ENCODE measurements around the gene HOXA5.

HOXA5 gene

DNA sequence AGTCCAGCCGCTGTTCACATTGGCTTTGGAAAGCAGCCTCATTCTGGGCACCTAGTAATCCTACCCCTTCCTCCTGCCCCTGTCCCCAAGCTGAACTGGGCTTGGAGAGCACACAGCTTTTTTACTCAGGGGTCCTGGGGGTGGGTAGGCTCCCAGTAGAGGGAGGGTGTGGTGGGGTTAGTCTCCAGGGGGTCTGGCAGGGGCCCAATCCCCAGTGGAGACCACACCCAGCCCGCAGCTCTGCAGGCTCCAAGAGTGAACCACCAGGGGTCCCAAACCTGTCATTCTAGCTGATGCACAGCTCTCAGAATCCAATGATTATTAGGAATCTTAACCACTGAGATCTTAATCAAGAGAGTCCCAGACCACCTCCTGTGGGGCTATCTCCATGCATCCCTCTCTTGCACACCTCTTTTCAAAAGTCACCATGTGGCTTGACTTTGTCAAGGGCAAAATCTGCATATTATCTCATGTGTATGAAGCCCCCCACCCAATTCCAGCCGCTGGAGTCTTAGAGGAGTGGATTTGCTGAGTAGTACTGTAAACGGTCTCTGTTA is 38.9 kb upstream of the HOXA5 start:
- no peak for DNase-seq (ENCODE audit: low read depth)

DNA sequence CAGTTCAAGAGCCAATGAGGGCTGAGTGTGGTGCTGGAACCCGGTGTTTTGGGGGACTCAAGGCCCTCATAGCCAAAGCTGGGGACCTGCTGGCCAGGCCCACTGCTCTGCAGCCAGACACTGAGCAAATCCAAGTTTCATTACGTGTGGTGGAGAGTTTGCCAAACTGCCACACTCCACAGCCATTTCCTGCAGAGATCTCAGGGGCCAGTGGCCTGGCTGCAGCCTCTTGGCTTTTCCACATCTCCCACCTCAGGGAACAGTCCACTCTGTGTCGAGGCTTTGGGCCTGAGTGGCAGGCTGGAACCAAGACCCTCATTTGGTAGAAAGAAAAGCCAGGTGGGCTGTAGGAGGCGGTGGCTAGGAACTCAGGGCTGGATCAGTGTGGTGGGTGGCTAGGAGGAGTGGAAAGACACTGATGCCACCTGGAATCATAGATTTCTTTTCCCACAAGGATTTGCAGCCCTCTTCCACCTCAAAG is 38.4 kb upstream of the HOXA5 start:
- DNase-seq (ENCODE audit: low read depth) = no peak

DNA sequence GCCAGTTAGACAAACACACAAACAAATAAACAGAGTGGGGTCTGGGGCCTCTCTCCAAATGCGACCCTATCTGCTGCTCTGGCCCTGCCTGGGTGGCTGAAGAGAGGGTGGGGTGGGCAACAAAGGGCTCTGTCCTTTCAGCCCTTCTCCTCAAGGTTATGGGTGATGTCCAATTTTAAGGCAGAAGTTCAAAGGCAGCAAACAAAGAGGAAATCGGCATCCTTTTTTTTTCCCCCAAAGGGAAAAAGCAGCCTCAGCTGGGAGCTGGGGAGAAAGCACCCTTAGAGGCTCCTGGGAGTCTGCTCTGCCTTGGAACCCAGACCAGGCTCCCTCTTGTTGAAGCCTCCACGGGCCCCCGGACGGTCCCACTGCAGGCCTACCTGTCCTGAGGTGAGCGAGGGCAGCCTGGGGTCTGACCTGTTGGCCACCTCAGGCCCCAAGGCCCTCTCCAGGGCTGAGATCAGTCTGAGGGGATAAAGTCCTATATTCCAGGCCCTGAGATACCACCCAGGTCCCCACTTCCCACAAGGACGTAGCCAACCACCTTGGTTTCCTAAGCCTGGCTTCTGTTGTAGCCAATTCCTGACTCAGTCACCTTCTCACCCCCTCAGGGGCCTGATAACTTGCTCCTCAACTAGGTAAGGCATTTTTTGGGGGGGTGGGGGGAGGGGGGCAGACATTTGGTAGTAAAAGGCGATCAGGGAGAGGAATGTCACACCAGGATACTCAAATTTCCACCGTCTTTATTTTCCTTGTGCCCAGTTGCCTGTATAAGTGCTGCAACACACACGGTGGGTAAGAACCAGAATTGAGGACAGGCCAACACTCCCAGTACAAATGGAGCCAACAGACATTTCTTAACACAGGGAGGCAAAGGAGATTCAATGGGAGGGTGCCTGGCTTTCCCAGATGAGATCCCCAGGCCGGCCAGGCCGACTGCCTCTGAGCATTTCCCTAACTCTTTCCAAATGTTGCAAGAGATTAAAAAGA is 37.2 kb upstream of the HOXA5 start:
- DNase-seq (ENCODE audit: low read depth) = no peak

DNA sequence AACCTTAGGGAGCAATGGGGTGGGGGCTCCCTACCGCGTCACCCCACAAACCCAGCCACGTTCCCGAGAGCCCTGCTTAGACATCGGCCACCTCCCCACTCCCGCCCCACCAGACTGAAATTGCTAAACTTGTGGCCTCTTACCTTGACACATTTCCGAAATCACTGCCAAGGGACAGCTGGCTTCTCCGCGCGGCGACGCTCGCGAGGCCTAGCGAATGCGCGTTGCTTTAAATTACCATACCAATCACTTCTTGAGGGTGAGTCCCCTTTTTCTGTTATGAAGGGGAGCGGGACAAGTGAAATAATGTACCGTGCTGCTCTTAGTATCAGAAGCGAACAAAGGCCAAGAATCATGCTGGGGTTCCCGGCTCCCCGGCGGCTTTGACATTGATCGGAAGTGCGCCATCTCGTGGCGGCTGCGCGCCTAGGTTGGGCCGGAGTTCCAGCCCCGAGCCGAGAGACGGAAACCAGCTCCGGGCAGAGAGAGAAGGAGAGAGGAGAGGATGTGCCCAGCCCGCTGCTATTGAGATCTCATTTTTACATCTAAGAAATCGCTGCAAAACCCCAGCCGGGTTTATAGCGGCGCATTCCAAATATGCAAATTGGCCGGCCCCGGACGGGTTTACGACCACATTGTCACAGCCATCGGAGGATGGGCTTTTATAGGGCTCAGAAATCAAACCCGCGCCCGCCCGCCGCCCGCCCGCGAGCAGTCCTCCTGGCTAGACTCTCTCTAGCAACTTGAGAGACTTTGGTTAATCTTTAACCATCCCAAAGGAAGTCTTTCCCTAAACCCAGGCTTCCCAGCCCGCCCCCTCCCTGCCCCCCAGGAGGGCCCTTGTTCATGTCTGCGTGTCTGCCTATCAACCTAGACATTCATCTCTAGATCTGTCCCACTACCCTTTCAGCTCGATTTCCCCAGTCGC is 36.3 kb upstream of the HOXA5 start:
- peak; percentile 32 for DNase-seq (ENCODE audit: low read depth)

DNA sequence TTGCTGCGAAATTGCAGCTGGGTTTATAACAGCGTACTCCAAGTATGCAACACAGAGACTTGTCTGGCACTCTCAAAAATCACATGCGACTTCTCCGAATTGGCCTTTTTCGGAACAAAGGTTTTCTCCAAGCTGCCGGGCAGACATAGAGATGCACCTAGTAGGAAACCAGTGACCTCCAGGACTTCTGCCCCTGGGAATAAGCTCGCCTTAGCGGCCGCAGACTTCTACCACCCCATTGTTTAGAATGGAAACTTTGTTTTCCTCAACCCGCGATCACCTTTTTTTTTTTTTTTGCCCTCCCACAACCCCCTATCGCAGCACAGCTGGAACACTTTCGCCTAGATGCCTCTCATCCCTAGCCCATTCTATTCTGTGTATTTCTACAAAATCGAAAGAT is 35.5 kb upstream of the HOXA5 start:
- no peak for DNase-seq (ENCODE audit: low read depth)

DNA sequence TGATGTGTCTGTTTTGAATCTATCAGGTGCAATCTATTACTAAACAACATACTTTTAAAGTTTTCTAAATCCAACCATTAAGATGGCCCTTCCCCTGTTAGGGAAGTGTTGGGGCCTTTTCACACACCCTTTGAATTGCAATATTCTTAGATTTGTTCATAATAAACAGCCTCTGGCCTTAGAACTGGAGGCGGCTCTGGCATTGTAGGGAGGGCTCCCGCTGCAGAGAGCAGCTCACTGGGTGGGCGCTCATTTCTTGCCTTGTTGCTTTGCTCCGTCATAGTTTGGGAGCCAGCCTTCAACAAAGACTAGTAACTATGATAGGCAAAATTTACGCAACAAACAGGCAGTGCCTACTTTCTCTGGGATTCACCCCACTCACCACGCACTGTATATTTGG is 34.9 kb upstream of the HOXA5 start:
- DNase-seq (ENCODE audit: low read depth) = no peak

DNA sequence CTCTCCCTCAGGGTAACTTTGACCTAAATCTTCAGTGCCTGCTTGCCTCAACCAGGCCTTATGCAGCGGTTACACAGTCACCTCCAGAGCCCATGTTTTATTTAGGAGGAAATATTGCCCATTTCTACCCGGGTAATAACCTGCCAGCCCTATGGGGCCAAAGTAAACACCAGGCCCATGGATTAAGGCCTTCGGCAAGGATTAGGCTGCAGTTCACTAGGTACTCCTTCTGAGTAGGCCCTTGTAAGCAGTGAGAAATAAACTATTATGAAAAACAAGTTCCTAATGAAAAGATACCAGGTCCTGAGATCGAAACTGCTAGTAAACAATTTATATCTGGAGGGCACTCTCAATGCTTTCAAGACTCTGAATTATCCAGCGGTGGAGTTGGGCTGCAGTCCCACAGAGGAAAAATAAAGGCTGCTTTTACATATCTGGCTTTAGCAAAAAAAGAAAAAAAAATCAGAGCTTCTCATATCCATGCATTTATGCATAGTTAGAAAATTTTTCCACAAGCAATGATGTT is 34.4 kb upstream of the HOXA5 start:
- DNase-seq (ENCODE audit: low read depth) = no peak

DNA sequence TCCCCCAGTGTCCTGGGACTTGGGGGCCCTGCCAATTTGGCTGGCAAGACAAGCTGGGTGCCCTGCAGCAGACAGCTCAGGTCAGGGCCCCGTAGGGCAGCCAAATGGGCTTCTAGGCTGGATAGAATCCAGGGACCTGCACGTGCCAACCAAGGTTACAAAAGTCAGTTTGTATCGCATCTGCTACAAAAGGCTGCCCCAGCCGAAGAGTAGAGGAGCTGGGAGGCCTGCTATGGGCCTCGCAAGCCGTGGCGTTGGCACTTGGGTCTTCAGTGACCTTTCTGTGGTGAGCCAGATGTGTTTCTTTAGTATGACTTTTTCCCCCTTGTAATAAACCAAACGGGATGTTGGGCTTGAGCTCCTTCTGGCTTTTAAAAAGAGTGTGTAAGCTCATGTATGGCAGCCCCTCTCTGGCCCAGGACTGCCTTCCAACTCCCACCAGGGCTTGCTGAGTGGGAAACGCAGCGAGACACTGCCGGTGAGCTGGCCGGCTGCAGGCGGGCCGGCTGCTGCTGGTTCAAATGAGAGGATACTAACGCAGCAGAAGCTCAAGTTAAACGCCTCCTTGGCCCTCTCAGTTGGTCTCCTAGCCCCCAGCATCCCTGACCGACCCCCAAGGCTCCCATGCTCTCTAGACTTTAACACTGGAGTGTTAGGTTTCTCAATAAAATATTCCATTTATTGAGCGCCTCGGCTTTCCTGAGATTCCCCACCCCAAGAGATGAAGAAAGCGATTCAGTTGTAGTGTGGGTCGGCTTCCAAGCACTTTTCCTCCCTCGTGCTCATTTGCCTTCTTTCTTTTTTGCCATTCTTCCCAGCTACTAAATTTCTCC is 33.7 kb upstream of the HOXA5 start:
- no peak for DNase-seq (ENCODE audit: low read depth)

DNA sequence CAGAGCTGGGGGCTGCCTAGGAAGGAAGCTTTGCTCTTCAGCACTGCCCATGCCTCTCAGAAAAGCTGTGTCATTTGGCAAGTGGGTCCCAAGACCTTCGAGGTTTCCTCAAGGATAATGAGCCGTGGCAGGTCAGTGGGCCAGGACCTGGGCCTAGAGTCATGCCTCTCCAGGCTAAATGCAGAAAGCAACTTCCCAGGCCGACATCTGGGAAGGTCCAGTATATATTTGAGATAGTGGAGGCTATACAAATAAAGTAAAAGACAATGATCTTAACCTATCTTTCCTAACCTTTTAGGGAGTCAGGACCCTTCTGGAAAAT is 33.0 kb upstream of the HOXA5 start:
- DNase-seq (ENCODE audit: low read depth) = no peak

DNA sequence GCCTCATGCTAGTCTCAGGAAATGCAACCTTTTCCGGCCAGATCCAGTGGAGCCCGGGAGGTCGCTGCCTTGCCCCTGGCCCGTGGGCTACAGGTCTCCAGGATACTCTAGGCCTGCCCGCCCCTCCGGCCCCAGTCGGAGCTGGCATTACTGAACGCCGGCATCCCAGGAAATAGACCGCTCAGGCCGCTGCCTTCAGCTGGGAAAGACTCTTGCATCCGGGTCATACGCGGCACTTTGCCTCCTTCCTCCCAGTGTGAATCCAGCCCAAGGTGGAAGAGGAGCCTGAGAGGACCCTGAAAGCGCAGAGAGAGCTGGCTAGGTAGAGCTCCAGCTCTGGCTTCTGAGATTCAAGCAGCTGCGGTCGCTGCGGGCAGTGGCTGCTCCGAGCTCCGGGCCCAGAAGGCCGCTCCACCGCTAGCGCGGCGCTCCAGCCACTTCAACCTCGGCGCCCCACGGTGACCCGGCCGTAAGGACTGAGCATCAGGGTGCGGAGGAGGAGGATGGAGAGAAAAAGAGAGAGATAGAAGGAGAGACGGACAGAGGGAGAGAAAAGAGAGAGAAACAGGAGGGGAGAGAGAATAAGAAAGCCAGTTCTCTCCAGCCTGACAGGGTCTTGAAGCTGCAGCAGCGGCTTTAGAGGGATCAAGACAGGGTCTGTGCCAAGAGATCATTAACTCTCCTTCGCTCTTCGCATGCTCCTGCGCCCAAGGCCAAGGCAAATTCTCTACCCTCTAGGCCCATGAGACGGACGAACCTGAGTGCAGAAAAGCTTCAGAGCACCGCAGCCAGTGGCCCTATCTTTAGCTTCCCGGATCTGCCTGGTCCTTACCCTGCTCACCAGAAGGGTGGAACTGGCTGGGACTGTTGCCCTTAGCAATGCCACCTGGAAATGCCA is 32.4 kb upstream of the HOXA5 start:
- no peak for DNase-seq (ENCODE audit: low read depth)

DNA sequence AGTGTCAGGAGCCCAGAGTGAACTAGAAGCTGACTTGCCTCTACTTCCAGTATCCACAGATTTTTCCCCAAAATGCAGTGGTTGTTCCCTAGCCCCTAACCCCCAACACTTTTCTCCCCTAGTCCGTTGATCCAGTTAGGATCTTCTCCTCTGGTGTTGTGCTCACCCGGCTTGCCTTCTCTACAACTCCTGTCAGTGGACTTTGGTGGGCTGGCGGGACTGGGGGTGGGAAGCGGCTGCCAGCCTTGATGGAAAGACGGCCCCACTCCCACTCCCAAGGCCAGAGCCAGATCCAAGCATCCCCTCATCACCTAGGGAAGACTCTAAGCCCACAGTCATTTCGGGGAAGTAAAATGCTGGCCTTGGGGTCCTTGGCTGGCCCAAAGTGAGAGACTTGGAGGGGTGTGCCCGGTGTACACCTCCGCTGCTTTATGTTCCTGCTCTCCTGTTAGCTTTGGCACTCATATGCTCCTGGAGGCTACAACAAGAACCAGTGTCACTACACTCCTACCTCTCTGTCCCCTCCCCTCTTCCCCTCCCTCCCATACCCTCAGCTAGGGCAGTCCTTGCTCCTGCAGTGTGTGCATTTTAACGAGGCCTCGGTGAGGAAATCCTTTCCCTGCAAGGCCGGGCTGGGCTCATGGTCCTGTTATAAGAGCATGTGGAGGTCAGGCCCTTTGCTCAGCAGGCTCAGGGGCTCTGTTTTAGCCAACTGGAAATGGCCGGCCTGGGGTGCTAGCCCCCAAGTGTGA is 31.6 kb upstream of the HOXA5 start:
- DNase-seq (ENCODE audit: low read depth) = no peak

DNA sequence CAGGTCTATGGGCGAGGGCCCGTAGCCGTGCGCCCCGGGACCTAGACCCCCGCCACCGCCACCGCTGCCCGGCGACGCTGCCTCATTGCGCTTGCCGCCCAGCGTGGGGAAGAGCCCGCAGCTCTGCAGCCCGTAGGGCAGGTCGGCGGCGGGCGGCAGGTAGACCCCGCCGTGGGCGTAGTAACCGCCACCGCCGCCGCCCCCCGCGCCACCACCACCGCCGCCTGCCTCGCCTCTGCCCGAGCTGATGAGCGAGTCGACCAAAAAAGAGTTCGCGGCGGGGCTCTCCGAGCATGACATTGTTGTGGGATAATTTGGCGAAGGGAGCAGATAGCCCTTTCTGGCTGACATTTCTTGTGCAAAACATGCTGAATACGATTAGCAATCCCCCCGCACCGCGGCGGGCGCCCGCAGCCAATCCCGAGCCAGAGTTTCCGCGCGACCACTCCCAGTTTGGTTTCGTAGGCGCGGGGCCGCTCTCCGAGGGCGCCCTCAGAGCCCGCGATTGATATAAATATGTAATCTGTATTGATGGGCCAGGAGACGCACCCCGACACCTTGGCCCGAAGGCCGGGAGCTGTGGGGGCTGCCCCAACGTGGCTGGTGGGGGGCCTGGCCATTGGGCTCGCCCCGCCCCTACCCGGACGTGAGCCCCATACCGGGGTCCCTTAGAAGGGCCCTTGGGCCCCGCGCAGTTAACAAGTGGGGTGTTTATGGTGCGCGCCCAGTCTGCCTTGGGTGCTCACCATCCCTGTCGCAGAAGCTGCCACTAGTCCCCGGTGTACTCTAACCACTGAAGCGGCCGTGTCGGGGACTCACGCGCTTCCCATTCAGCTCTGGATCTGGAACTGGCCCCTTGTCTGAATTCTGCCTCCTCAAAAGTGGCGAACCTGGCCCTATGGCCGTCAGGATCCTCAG is 30.7 kb upstream of the HOXA5 start, which contains the start of gene HOXA10:
Gene HOXA10 (minus strand): TSS at position 365 of the 918 bp plus-strand sequence. CDS start 14 bp downstream, at position 351.
- no peak for DNase-seq (ENCODE audit: low read depth)

DNA sequence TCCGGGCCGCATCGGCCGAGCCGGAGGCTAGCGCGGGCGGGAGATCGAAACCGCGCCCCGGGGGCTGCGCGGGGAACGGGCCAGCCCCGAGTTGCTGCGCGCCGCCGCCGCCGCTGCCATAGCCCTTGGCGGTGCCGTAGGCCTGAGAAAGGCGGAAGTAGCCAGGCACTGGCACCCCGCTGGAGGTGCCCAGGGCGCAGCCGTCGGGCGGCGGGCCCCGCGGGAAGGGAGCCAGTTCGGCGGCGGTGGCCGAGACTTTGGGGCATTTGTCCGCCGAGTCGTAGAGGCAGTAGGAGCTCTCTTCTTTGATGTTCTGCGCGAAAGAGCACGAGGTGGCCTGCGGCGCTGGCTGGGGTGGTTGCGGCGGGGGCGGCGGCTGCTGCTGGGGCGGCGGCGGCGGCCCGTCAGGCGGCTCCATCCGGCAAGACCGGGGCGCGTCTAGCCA is 30.1 kb upstream of the HOXA5 start:
- no peak for DNase-seq (ENCODE audit: low read depth)

DNA sequence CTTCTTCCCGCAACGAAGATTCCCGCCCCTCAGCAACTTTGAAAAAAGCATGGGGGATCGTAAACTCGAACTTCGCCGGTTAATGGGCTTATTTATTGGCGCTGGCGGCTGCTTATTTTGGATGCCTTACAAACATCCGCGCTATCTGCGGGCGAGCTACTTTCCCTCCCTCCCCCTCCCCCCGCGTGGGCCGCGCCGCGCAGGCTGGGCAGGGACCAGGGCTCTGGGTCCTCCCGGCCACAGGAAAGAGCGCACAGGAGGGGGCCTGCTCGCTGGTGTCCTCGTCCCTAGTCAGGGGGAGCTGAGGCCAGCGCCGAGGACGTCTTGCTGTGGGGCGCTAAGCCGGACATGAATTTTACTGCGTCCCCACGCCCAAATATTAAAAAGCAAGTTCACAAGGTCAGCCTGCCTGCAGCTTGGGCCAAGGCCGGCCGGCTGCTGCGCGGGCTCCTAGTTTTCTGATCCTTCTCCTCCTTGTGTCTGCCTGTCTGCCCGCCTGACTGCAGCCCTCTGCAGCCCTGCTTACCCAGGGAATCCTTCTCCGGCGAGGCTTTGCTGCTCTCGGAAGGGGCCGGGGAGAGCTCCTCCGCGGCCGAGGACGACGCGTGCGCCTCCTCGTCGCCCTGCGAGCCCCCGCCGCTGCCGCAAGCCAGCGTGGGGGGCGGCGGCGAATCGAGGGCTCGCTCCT is 29.5 kb upstream of the HOXA5 start:
- DNase-seq (ENCODE audit: low read depth) = no peak

DNA sequence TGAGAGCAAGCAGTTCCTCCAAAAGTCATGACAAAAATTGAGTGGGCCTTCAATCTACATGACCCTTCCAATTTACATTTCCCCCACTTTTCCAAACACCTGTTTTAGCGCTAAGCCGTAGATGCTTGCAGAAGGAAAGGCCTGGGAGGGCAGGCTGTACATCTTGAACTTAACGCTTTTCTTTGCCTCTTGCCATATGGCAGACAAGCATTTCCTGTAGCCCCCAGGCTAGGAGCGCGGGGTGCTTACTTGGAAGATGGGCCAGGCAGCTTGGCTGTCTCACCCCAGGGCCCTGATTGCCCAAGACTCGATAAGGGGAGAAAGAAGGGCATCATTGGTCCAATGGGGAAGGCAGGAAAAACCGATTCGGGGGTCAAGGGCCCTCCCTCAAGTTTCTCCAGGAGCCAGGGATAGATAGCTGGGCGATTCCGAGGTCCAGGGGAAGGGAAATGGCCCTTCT is 28.9 kb upstream of the HOXA5 start:
- DNase-seq (ENCODE audit: low read depth) = no peak

DNA sequence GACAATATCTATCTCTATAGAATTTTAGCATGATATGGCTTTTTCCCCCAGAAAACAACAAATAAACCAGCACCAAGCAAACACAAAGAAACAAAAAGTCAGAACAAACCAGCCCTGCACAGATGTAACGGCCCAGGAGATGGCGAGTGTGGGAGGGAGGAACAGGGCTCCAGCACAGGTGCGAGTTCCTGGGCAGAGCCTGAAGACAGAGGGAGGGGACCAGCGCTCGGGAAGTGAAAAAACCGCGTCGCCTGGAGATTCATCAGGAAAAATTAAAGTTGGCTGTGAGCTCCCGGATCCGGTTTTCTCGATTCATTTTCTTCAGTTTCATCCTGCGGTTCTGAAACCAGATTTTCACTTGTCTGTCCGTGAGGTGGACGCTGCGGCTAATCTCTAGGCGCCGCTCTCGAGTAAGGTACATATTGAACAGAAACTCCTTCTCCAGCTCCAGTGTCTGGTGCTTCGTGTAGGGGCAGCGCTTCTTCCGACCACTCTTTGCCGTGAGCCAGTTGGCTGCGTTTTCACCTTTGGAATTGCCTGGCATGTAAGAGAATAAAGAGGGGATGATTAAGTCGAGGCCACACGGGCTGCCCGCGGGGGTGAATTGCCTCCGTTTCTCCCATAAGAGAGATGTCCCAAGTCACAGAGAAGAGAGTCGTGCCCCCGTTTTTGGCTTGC is 28.3 kb upstream of the HOXA5 start:
- no peak for DNase-seq (ENCODE audit: low read depth)

DNA sequence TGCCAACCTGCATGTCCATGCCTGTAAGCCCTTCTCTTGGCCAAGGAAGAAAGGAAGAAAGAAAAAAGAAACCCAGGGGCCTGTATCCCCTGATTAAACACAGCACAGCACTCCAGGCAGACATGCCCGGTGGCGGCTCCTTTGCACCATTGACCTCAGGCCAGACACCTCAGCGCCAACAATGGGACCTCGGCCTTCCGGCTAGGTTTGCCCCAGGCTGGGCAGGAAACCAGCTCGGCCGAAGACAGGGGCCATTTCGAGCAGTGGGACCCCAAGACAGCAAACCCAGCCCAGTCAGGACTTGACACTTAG is 27.8 kb upstream of the HOXA5 start:
- no peak for DNase-seq (ENCODE audit: low read depth)
